Astrocyte (in vitro differentiated cells and primary cell): ENCODE data around the gene CTDSPL. TPM values are rescaled to one million over a fixed set of nuclear protein-coding genes. Genes with fewer than 3 reads are reported as not detected.

ENCODE experiments used
- DNase-seq: peaks from one replicate; pipeline ENCODE4 v3.0.0-alpha.2; 2010; ENCODE audit warnings: low read depth
- FAIRE-seq: peaks from 2 replicates; lab custom pipeline; 2011; peaks lifted over from hg19 to GRCh38; lab: Jason Lieb, UNC
- H2AFZ ChIP-seq: 2 replicates; pipeline ENCODE4 v1.6.0; 2012; ENCODE audit warnings: low read depth, low read length, inconsistent platforms
- H3K27ac ChIP-seq: 2 replicates; pipeline ENCODE4 v1.5.1; 2011; ENCODE audit warnings: low read depth, low read length, inconsistent platforms
- H3K27me3 ChIP-seq: 2 replicates; pipeline ENCODE4 v1.6.0; 2011; ENCODE audit warnings: low read length, inconsistent platforms; ENCODE audit not compliant: insufficient read depth
- H3K36me3 ChIP-seq: 2 replicates; pipeline ENCODE4 v1.5.1; 2011; ENCODE audit warnings: low read length, inconsistent platforms; ENCODE audit not compliant: insufficient read depth
- H3K4me1 ChIP-seq: 2 replicates; pipeline ENCODE4 v1.5.1; 2011; ENCODE audit warnings: low read length, inconsistent platforms; ENCODE audit not compliant: insufficient read depth
- H3K4me2 ChIP-seq: 2 replicates; pipeline ENCODE4 v1.6.0; 2012; ENCODE audit warnings: low read length, inconsistent platforms
- H3K4me3 ChIP-seq: 2 replicates; pipeline ENCODE4 v1.5.1; 2011; ENCODE audit warnings: low read depth, mild to moderate bottlenecking, low read length, inconsistent platforms; ENCODE audit not compliant: insufficient read depth
- H3K79me2 ChIP-seq: 2 replicates; pipeline ENCODE4 v1.6.0; 2012; ENCODE audit warnings: mild to moderate bottlenecking, low read length, inconsistent platforms; ENCODE audit not compliant: insufficient read depth
- H3K9ac ChIP-seq: 2 replicates; pipeline ENCODE4 v1.6.0; 2012; ENCODE audit warnings: mild to moderate bottlenecking, low read length, inconsistent platforms
- H3K9me3 ChIP-seq: 2 replicates; pipeline ENCODE4 v1.5.1; 2012; ENCODE audit warnings: low read depth, mild to moderate bottlenecking, low read length, inconsistent platforms; ENCODE audit not compliant: insufficient read depth
- H4K20me1 ChIP-seq: 2 replicates; pipeline ENCODE4 v1.6.0; 2012; ENCODE audit warnings: low read length, inconsistent platforms; ENCODE audit not compliant: insufficient read depth
- H3K27ac Mint-ChIP-seq: one replicate; pipeline ENCODE4 v1.8.0; 2021; ENCODE audit warnings: mild to moderate bottlenecking, mixed read lengths; ENCODE audit not compliant: unreplicated experiment
- H3K27me3 Mint-ChIP-seq: one replicate; pipeline ENCODE4 v1.8.0; 2021; ENCODE audit warnings: low read depth, mixed read lengths; ENCODE audit not compliant: unreplicated experiment
- H3K36me3 Mint-ChIP-seq: one replicate; pipeline ENCODE4 v1.8.0; 2021; ENCODE audit warnings: low read depth, mixed read lengths; ENCODE audit not compliant: unreplicated experiment
- H3K4me1 Mint-ChIP-seq: one replicate; pipeline ENCODE4 v1.8.0; 2021; ENCODE audit warnings: low read depth, mixed read lengths; ENCODE audit not compliant: unreplicated experiment
- H3K4me3 Mint-ChIP-seq: one replicate; pipeline ENCODE4 v1.8.0; 2021; ENCODE audit warnings: mild to moderate bottlenecking, moderate library complexity, mixed read lengths; ENCODE audit not compliant: unreplicated experiment
- H3K9me3 Mint-ChIP-seq: one replicate; pipeline ENCODE4 v1.8.0; 2021; ENCODE audit warnings: mild to moderate bottlenecking, mixed read lengths; ENCODE audit not compliant: unreplicated experiment
- CTCF ChIP-seq: IDR thresholded peaks from 2 replicates; pipeline ENCODE4 v1.5.1; 2011; ENCODE audit warnings: low read depth, mild to moderate bottlenecking, inconsistent platforms, low read length, moderate library complexity; ENCODE audit not compliant: insufficient read depth
- EZH2 ChIP-seq: IDR thresholded peaks from 2 replicates; pipeline ENCODE4 v1.6.1; 2012; ENCODE audit warnings: mild to moderate bottlenecking, low read length, inconsistent platforms; ENCODE audit not compliant: insufficient read depth
- total RNA-seq: library from RNA; stranded (reverse); gene quantifications from 2 replicates; pipeline ENCODE4 v1.2.1, GENCODE V29; 2021

The CTDSPL gene
- total RNA-seq, 1 donor from 2014 or later, result 37.9 TPM

- H3K27me3 Mint-ChIP-seq, result no peaks in the 10 kb centered on the region
- Histone ChIP-seq H4K20me1 (peaks cover 51% of the 10 kb centered on the region), H3K36me3 (no peaks in the 10 kb centered on the region), H3K4me2 (peak overlapping the region; percentile 44), H2AFZ (no peak overlapping the region), H3K4me1 (peaks cover 10% of the 10 kb centered on the region), H3K79me2 (peaks cover 3% of the 10 kb centered on the region), H3K9me3 (no peaks in the 10 kb centered on the region), H3K27ac (no peak overlapping the region), H3K9ac (no peak overlapping the region), H3K27me3 (no peaks in the 10 kb centered on the region), H3K4me3 (no peak overlapping the region)
- peaks cover 3% of the 10 kb centered on the region for H3K9me3 Mint-ChIP-seq
- H3K4me3 Mint-ChIP-seq, result peak overlapping the region; percentile 55
- H3K36me3 Mint-ChIP-seq, result peaks cover under 1% of the 10 kb centered on the region
- TF ChIP-seq EZH2 (no peak), CTCF (no peak)
- FAIRE-seq, result peak; percentile 60
- peak overlapping the region; percentile 16 for H3K27ac Mint-ChIP-seq
- no peak for DNase-seq
- H3K4me1 Mint-ChIP-seq, result peaks cover 46% of the 10 kb centered on the region
Observed at GRCh38 chr3:37924453-37924852, 62.8 kb downstream of the CTDSPL start.

- H3K4me3 ChIP-seq, result no peak overlapping the region
- peaks cover 44% of the 10 kb centered on the region for H4K20me1 ChIP-seq
- no peak overlapping the region for H2AFZ ChIP-seq
- H3K4me2 ChIP-seq, result no peak overlapping the region
- H3K36me3 Mint-ChIP-seq, result no peaks in the 10 kb centered on the region
- H3K4me3 Mint-ChIP-seq, result no peak overlapping the region
- peaks cover 3% of the 10 kb centered on the region for H3K79me2 ChIP-seq
- no peak overlapping the region for H3K9ac ChIP-seq
- no peaks in the 10 kb centered on the region for H3K9me3 ChIP-seq
- H3K27ac ChIP-seq, result no peak overlapping the region
- H3K4me1 ChIP-seq, result peaks cover 10% of the 10 kb centered on the region
- H3K4me1 Mint-ChIP-seq, result peaks cover 39% of the 10 kb centered on the region
- H3K27me3 Mint-ChIP-seq, result no peaks in the 10 kb centered on the region
- no peak for DNase-seq
- peaks cover 5% of the 10 kb centered on the region for H3K9me3 Mint-ChIP-seq
- no peak overlapping the region for H3K27ac Mint-ChIP-seq
- TF ChIP-seq CTCF, result no peak
- no peak for TF ChIP-seq EZH2
- no peak for FAIRE-seq
- no peaks in the 10 kb centered on the region for H3K27me3 ChIP-seq
- no peaks in the 10 kb centered on the region for H3K36me3 ChIP-seq
Observed at GRCh38 chr3:37925157-37925556, 63.5 kb downstream of the CTDSPL start.

GRCh38 chr3:37926611-37927010 is 64.9 kb downstream of the CTDSPL start:
- no peak for FAIRE-seq
- Mint-ChIP-seq H3K4me1 (peaks cover 38% of the 10 kb centered on the region), H3K36me3 (no peaks in the 10 kb centered on the region), H3K4me3 (no peak overlapping the region), H3K27ac (no peak overlapping the region), H3K9me3 (peaks cover 5% of the 10 kb centered on the region), H3K27me3 (no peaks in the 10 kb centered on the region)
- Histone ChIP-seq H3K79me2 (peaks cover 3% of the 10 kb centered on the region), H3K4me3 (no peak overlapping the region), H3K9me3 (no peaks in the 10 kb centered on the region), H3K27me3 (no peaks in the 10 kb centered on the region), H3K4me2 (no peak overlapping the region), H3K9ac (no peak overlapping the region), H2AFZ (no peak overlapping the region), H3K27ac (no peak overlapping the region), H4K20me1 (peaks cover 30% of the 10 kb centered on the region), H3K4me1 (peaks cover 10% of the 10 kb centered on the region), H3K36me3 (no peaks in the 10 kb centered on the region)
- TF ChIP-seq EZH2 (no peak), CTCF (no peak)
- DNase-seq, result no peak
